ENCODE results near the gene CIAO1.
"Not testable (repeated sequence)": the region's sequence is repeated elsewhere in the genome, so short reads cannot be mapped to it uniquely, and the experiment has no call there.

Gene CIAO1

GRCh38 chr2:96251721-96252292 is 14.2 kb upstream of the CIAO1 start:
- no peak for DNase-seq

GRCh38 chr2:96252526-96252925 is 13.5 kb upstream of the CIAO1 start:
- no peak for DNase-seq

- no peak for DNase-seq
These were observed 13.0 kb upstream of the CIAO1 start for GRCh38 chr2:96253006-96253405.

- no peak for DNase-seq
These were observed 11.5 kb upstream of the CIAO1 start for GRCh38 chr2:96254571-96254970.

- no peak for DNase-seq
These were observed 9.4 kb upstream of the CIAO1 start for GRCh38 chr2:96256611-96257113.

- not testable (repeated sequence) for DNase-seq
These were observed 8.3 kb upstream of the CIAO1 start for GRCh38 chr2:96257744-96258143.

GRCh38 chr2:96258166-96259022 is 7.6 kb upstream of the CIAO1 start:
- no peak for DNase-seq

GRCh38 chr2:96259497-96259921 is 6.5 kb upstream of the CIAO1 start:
- no peak for DNase-seq

GRCh38 chr2:96260387-96261260 is 5.4 kb upstream of the CIAO1 start:
- DNase-seq, result peak; percentile 34 to 64

GRCh38 chr2:96261328-96262003 is 4.6 kb upstream of the CIAO1 start:
- DNase-seq, result no peak

- no peak for DNase-seq
These were observed 3.7 kb upstream of the CIAO1 start for GRCh38 chr2:96262306-96262705.

GRCh38 chr2:96264086-96264485 is 1.9 kb upstream of the CIAO1 start:
- DNase-seq, result no peak

- peak; percentile 22 to 29 for DNase-seq
These were observed 1.2 kb upstream of the CIAO1 start for GRCh38 chr2:96264656-96265348.

- DNase-seq, result peak; percentile 24 to 37
These were observed 631 bp upstream of the CIAO1 start for GRCh38 chr2:96265349-96265839.

- peak; percentile 40 to 49 for DNase-seq
These were observed 1.3 kb downstream of the CIAO1 start for GRCh38 chr2:96267159-96267971.

- no peak for DNase-seq
These were observed 6.0 kb downstream of the CIAO1 start for GRCh38 chr2:96271995-96272394.

- DNase-seq, result no peak
These were observed 7.7 kb downstream of the CIAO1 start for GRCh38 chr2:96273763-96274162.

- no peak for DNase-seq
These were observed 8.5 kb downstream of the CIAO1 start for GRCh38 chr2:96274355-96275056.

- DNase-seq, result no peak
These were observed 10.9 kb downstream of the CIAO1 start for GRCh38 chr2:96276787-96277499.
